ENCODE measurements around the gene MOB2.

DNA sequence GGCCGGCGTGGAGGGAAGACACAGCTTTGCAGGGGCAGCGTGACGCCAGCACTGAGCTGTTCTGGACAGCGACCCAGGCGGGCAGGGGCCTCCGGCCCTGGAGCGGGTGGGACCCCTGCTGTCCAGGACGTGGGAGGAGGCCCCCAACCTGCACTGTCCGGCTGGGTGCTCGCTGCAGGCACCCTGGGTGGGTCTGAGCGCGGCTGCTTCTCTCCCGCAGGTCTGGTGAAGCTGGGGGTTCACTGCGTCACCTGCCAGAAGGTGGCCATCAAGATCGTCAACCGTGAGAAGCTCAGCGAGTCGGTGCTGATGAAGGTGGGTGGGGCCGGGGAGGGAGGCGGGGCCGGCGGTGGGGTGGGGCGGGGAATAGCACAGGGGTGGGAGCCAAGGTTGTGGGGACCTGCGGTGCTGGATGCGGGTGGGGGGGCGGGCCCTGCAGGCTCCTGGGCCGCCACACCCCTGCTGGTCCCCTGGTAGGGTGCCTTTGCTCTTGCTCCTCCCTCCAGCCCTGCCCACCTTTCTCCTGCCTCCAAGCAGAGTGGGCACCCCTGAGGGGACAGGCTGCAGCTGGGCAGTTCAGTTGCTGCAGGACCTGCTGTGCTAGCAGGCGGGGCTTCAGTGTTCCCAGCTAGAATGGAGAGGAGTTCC, 50.6 kb downstream of the MOB2 start:
- TF ChIP-seq, protein P1, sequence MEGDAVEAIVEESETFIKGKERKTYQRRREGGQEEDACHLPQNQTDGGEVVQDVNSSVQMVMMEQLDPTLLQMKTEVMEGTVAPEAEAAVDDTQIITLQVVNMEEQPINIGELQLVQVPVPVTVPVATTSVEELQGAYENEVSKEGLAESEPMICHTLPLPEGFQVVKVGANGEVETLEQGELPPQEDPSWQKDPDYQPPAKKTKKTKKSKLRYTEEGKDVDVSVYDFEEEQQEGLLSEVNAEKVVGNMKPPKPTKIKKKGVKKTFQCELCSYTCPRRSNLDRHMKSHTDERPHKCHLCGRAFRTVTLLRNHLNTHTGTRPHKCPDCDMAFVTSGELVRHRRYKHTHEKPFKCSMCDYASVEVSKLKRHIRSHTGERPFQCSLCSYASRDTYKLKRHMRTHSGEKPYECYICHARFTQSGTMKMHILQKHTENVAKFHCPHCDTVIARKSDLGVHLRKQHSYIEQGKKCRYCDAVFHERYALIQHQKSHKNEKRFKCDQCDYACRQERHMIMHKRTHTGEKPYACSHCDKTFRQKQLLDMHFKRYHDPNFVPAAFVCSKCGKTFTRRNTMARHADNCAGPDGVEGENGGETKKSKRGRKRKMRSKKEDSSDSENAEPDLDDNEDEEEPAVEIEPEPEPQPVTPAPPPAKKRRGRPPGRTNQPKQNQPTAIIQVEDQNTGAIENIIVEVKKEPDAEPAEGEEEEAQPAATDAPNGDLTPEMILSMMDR (IDR thresholded peaks at IDR 0.05) = no peak
- TF ChIP-seq POLR2A (IDR thresholded peaks at IDR 0.05) = no peak
